Large intestine (tissue), 3 donors: ENCODE data around the gene LRCOL1. TPM values are rescaled to one million over a fixed set of nuclear protein-coding genes. Genes with fewer than 3 reads are reported as not detected.

Experiments used
- DNase-seq, 2 donors: peaks; one replicate each; pipeline versions ENCODE4 v3.0.0 to v3.0.0-alpha.2; 2013
- H3K27ac ChIP-seq: one replicate; pipeline ENCODE4 v1.5.1; 2013; ENCODE audit warnings: low read length
- H3K27me3 ChIP-seq: 2 replicates; pipeline ENCODE4 v1.6.1; 2013; ENCODE audit warnings: low read length; ENCODE audit not compliant: control insufficient read depth, insufficient read depth
- H3K36me3 ChIP-seq: 2 replicates; pipeline ENCODE4 v1.6.1; 2013; ENCODE audit warnings: low read length; ENCODE audit not compliant: control insufficient read depth, insufficient read depth
- H3K4me1 ChIP-seq: one replicate; pipeline ENCODE4 v1.6.1; 2013; ENCODE audit warnings: low read length; ENCODE audit not compliant: control insufficient read depth, insufficient read depth
- H3K4me3 ChIP-seq: one replicate; pipeline ENCODE4 v1.5.1; 2013; ENCODE audit warnings: low read length
- H3K9me3 ChIP-seq: one replicate; pipeline ENCODE4 v1.6.1; 2013; ENCODE audit warnings: mild to moderate bottlenecking, low read depth, low read length, moderate library complexity; ENCODE audit not compliant: control insufficient read depth
- WGBS: methylation state at CpG from one replicate; pipeline ENCODE4 v1.1.5; 2013; ENCODE audit warnings: low lambda C conversion rate; ENCODE audit not compliant: insufficient coverage; 5-methylcytosine and 5-hydroxymethylcytosine counted together
- polyA plus RNA-seq: library from polyadenylated mRNA; unstranded; fragments of 120-200 nt; gene quantifications from one replicate; pipeline ENCODE4 v1.2.1, GENCODE V29; 2013

Gene LRCOL1
- polyA plus RNA-seq, 1 donor = 0.40 TPM

GRCh38 chr12:132597333-132598316 lies 12.8 kb downstream of the LRCOL1 start:
- peaks cover 23% of the 10 kb centered on the region for H3K4me1 ChIP-seq
- H3K9me3 ChIP-seq = no peaks in the 10 kb centered on the region
- peaks cover 36% of the 10 kb centered on the region for H3K27me3 ChIP-seq
- WGBS = 38% methylated on average over 2 of the region's 58 CpGs
- DNase-seq = peak in 1 of 2 donors; percentile 70
- peak overlapping the region; percentile 20 for H3K27ac ChIP-seq
- peak overlapping the region; percentile 34 for H3K4me3 ChIP-seq
- no peaks in the 10 kb centered on the region for H3K36me3 ChIP-seq

GRCh38 chr12:132596016-132596415 lies 14.4 kb downstream of the LRCOL1 start:
- H3K27me3 ChIP-seq = peaks cover 21% of the 10 kb centered on the region
- 50% methylated on average over 2 of the region's 18 CpGs for WGBS
- no peaks in the 10 kb centered on the region for H3K9me3 ChIP-seq
- H3K36me3 ChIP-seq = no peaks in the 10 kb centered on the region
- H3K4me1 ChIP-seq = peaks cover 22% of the 10 kb centered on the region
- DNase-seq = no peak
- H3K4me3 ChIP-seq = no peak overlapping the region
- H3K27ac ChIP-seq = no peak overlapping the region

- no CpG with 5 or more reads among the region's 11 CpGs for WGBS
- Histone ChIP-seq H3K27ac (no peak overlapping the region), H3K27me3 (peaks cover 14% of the 10 kb centered on the region), H3K4me1 (peaks cover 14% of the 10 kb centered on the region), H3K9me3 (no peaks in the 10 kb centered on the region), H3K4me3 (no peak overlapping the region), H3K36me3 (no peaks in the 10 kb centered on the region)
- DNase-seq = no peak
Observed at GRCh38 chr12:132595183-132595582, 15.2 kb downstream of the LRCOL1 start.

GRCh38 chr12:132593938-132594358 lies 16.4 kb downstream of the LRCOL1 start:
- Histone ChIP-seq H3K27me3 (peaks cover 10% of the 10 kb centered on the region), H3K27ac (peak overlapping the region; percentile 43), H3K4me1 (peaks cover 11% of the 10 kb centered on the region), H3K36me3 (no peaks in the 10 kb centered on the region), H3K4me3 (no peak overlapping the region), H3K9me3 (no peaks in the 10 kb centered on the region)
- DNase-seq = peak; percentile 95 to 97
- no CpG with 5 or more reads among the region's 11 CpGs for WGBS

- Histone ChIP-seq H3K27me3 (peaks cover 10% of the 10 kb centered on the region), H3K36me3 (no peaks in the 10 kb centered on the region), H3K4me1 (peaks cover 8% of the 10 kb centered on the region), H3K4me3 (no peak overlapping the region), H3K27ac (peak overlapping the region; percentile 43), H3K9me3 (no peaks in the 10 kb centered on the region)
- no CpG with 5 or more reads among the region's 18 CpGs for WGBS
- DNase-seq = no peak
Observed at GRCh38 chr12:132593521-132593920, 16.9 kb downstream of the LRCOL1 start.

- Histone ChIP-seq H3K4me1 (peaks cover 8% of the 10 kb centered on the region), H3K27me3 (peaks cover 10% of the 10 kb centered on the region), H3K36me3 (no peaks in the 10 kb centered on the region), H3K4me3 (no peak overlapping the region), H3K9me3 (no peaks in the 10 kb centered on the region), H3K27ac (no peak overlapping the region)
- WGBS = 89% methylated on average over 4 of the region's 21 CpGs
- no peak for DNase-seq
Observed at GRCh38 chr12:132593071-132593470, 17.3 kb downstream of the LRCOL1 start.

- peaks cover 6% of the 10 kb centered on the region for H3K4me1 ChIP-seq
- H3K36me3 ChIP-seq = no peaks in the 10 kb centered on the region
- no CpG with 5 or more reads among the region's 38 CpGs for WGBS
- H3K9me3 ChIP-seq = no peaks in the 10 kb centered on the region
- no peak overlapping the region for H3K4me3 ChIP-seq
- no peak overlapping the region for H3K27ac ChIP-seq
- H3K27me3 ChIP-seq = peaks cover 10% of the 10 kb centered on the region
- DNase-seq = no peak
Observed at GRCh38 chr12:132592282-132592970, 18.0 kb downstream of the LRCOL1 start.

GRCh38 chr12:132591107-132591935 lies 19.1 kb downstream of the LRCOL1 start:
- Histone ChIP-seq H3K9me3 (no peaks in the 10 kb centered on the region), H3K36me3 (no peaks in the 10 kb centered on the region), H3K4me1 (peaks cover 5% of the 10 kb centered on the region), H3K4me3 (no peak overlapping the region), H3K27me3 (peaks cover 10% of the 10 kb centered on the region), H3K27ac (no peak overlapping the region)
- 100% methylated on average over 2 of the region's 45 CpGs for WGBS
- no peak for DNase-seq

- no CpG with 5 or more reads among the region's 19 CpGs for WGBS
- Histone ChIP-seq H3K27ac (no peak overlapping the region), H3K4me1 (peaks cover 5% of the 10 kb centered on the region), H3K4me3 (no peak overlapping the region), H3K9me3 (peaks cover 6% of the 10 kb centered on the region), H3K27me3 (peaks cover 3% of the 10 kb centered on the region), H3K36me3 (peaks cover under 1% of the 10 kb centered on the region)
- no peak for DNase-seq
Observed at GRCh38 chr12:132588821-132589669, 21.3 kb downstream of the LRCOL1 start.
